Activated naive CD8-positive, alpha-beta T cell (primary cell): ENCODE results near the gene TMPRSS11E.
"Not testable (repeated sequence)": the region's sequence is repeated elsewhere in the genome, so short reads cannot be mapped to it uniquely, and the experiment has no call there.

Experiments
- H3K27ac Mint-ChIP-seq: one replicate; pipeline ENCODE4 v1.8.0; 2021; ENCODE audit warnings: mixed read lengths
- H3K27me3 Mint-ChIP-seq: one replicate; pipeline ENCODE4 v1.8.0; 2021; ENCODE audit warnings: mixed read lengths
- H3K36me3 Mint-ChIP-seq: one replicate; pipeline ENCODE4 v1.8.0; 2021; ENCODE audit warnings: mixed read lengths
- H3K4me1 Mint-ChIP-seq: one replicate; pipeline ENCODE4 v1.8.0; 2021; ENCODE audit warnings: low read depth, mixed read lengths
- H3K4me3 Mint-ChIP-seq: one replicate; pipeline ENCODE4 v1.8.0; 2021; ENCODE audit warnings: mild to moderate bottlenecking, mixed read lengths
- H3K9me3 Mint-ChIP-seq: one replicate; pipeline ENCODE4 v1.8.0; 2021; ENCODE audit warnings: low read depth, mixed read lengths

Gene TMPRSS11E, protein sequence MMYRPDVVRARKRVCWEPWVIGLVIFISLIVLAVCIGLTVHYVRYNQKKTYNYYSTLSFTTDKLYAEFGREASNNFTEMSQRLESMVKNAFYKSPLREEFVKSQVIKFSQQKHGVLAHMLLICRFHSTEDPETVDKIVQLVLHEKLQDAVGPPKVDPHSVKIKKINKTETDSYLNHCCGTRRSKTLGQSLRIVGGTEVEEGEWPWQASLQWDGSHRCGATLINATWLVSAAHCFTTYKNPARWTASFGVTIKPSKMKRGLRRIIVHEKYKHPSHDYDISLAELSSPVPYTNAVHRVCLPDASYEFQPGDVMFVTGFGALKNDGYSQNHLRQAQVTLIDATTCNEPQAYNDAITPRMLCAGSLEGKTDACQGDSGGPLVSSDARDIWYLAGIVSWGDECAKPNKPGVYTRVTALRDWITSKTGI

DNA sequence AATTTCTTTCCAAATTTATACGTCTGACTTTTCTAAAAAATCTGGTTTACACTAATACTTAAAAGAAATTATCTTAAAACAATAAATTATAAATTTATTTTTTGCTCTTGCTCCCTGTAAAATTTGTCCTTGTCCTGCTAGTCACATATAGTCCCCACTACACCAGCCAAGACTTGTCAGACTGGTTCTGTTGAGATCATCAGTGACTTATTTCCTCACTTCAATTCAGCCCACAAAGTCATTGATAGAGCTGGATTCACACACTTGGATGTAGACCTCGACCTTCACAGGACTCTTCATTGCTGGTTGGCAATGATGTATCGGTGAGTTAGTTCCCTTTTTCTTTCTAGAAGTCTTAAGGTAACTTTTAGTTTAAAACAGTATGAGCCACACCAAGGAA, at the start of gene TMPRSS11E:
Gene TMPRSS11E, plus strand, starts transcription at position 263 of the 400 bp plus-strand sequence. Its CDS starts 50 bp downstream, at position 313.
- Mint-ChIP-seq H3K27me3 (no peaks in the 10 kb centered on the region), H3K4me1 (peaks cover 45% of the 10 kb centered on the region), H3K9me3 (no peaks in the 10 kb centered on the region), H3K27ac (no peak within 1 kb of the TSS), H3K4me3 (no peak within 1 kb of the TSS), H3K36me3 (peaks cover 2% of the 10 kb centered on the region)

DNA sequence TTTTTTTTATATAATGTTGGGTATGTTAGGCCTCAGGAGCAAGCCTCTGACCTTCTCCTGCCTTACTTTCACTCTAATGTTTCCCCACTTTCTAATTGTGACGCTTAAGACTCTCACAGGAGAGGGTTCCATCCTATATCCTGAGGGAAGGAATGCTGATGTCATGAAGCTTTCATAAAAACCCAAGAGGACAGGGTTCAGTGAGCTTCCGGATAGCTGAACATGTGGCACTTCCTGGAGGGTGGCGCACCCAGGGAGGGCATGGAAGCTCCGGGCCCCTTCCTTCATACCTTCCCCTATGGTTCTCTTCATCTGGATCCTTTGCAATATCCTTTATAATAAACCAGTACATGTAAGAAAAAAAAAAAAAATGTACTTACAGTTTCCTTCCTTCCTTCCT, 48.0 kb upstream of the TMPRSS11E start:
- H3K9me3 Mint-ChIP-seq, result no peaks in the 10 kb centered on the region
- no peak overlapping the region for H3K4me3 Mint-ChIP-seq
- H3K4me1 Mint-ChIP-seq, result no peaks in the 10 kb centered on the region
- H3K27ac Mint-ChIP-seq, result no peak overlapping the region
- H3K27me3 Mint-ChIP-seq, result no peaks in the 10 kb centered on the region
- no peaks in the 10 kb centered on the region for H3K36me3 Mint-ChIP-seq

DNA sequence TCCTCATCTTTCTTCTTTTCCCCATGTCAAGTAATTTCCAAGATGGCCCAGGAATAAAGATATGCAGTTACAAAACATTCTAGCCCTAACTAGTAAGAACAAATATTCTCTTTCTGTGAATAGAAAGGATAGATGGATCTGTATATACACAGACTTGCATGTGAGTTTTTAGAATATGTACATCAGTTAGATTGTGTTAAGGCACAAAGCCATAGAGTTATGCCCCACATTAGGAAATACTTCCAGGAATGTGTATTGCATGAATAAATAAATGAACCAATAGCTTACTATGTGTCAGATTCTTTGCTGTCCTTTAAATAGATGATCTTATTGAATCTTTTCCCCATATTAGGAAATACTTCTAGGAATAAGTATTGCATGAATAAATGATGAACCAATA, 46.0 kb upstream of the TMPRSS11E start:
- Mint-ChIP-seq H3K4me1 (no peaks in the 10 kb centered on the region), H3K9me3 (no peaks in the 10 kb centered on the region), H3K4me3 (no peak overlapping the region), H3K36me3 (no peaks in the 10 kb centered on the region), H3K27ac (no peak overlapping the region), H3K27me3 (no peaks in the 10 kb centered on the region)

DNA sequence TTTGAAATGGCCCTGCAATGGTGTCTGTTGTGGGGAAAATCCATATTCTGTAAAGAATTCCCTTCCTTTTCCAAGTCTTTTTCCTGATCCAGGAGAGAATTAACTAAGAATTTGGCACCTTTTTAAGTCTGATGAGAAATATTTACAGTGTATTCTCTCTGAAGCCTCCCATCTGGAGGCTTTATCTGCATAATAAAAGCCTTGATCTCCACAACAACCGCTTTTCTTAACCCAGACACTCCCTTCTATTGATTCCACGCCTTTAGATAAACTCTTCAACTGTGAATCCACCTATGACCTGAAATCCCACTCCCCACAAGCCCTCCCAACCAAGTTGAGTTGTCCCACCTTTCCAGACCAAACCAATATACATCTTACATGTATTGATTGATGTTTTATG, 43.1 kb upstream of the TMPRSS11E start:
- H3K27me3 Mint-ChIP-seq, result no peaks in the 10 kb centered on the region
- no peaks in the 10 kb centered on the region for H3K9me3 Mint-ChIP-seq
- no peaks in the 10 kb centered on the region for H3K36me3 Mint-ChIP-seq
- no peaks in the 10 kb centered on the region for H3K4me1 Mint-ChIP-seq
- H3K4me3 Mint-ChIP-seq, result no peak overlapping the region
- H3K27ac Mint-ChIP-seq, result no peak overlapping the region

DNA sequence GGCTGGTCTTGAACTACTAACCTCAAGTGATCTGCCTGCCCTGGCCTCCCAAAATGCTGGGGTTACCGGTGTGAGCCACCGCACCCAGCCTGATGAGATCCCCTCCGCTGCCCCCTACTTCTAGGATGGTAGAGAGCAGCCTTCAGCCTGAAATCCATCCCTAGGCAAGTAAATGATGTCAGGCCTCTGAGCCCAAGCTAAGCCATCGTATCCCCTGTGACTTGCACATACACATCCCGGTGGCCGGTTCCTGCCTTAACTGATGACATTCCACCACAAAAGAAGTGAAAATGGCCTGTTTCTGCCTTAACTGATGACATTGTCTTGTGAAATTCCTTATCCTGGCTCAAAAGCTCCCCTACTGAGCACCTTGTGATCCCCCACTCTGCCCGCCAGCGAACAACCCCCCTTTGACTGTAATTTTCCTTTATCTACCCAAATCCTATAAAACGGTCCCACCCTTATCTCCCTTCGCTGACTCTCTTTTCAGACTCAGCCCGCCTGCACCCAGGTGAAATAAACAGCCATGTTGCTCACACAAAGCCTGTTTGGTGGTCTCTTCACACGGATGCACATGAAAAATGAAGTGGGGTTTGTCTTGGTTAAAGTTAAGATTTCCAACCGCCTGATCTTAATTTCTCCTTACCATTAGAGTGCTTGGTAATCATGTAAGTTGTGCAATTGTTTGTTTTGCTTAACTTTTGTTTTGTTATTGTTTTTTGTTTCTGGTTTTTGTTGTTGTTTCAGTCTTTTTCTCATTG, 41.4 kb upstream of the TMPRSS11E start:
- H3K36me3 Mint-ChIP-seq, H3K27me3 Mint-ChIP-seq, H3K4me1 Mint-ChIP-seq, H3K4me3 Mint-ChIP-seq, H3K27ac Mint-ChIP-seq, H3K9me3 Mint-ChIP-seq: not testable (repeated sequence)

DNA sequence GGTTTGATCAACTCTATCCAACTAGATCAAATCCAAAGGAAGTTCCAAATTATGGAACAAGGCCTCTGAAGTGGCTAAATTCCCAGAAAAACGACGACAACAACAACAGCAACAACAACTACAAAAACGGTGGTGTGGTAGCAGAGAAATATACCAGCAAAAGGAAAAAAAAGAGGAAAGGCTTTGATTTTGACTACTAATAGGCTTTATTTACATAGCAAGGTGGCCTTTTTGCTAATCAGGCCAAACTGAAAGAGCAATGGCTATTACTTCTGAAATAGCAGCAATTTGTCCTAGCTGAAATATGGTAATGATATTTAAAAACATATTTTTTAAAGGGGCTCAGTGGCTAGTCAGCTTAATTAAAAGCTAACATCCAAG, 40.8 kb upstream of the TMPRSS11E start:
- Mint-ChIP-seq H3K4me1 (no peaks in the 10 kb centered on the region), H3K36me3 (no peaks in the 10 kb centered on the region), H3K27ac (no peak overlapping the region), H3K27me3 (no peaks in the 10 kb centered on the region), H3K4me3 (no peak overlapping the region), H3K9me3 (no peaks in the 10 kb centered on the region)

DNA sequence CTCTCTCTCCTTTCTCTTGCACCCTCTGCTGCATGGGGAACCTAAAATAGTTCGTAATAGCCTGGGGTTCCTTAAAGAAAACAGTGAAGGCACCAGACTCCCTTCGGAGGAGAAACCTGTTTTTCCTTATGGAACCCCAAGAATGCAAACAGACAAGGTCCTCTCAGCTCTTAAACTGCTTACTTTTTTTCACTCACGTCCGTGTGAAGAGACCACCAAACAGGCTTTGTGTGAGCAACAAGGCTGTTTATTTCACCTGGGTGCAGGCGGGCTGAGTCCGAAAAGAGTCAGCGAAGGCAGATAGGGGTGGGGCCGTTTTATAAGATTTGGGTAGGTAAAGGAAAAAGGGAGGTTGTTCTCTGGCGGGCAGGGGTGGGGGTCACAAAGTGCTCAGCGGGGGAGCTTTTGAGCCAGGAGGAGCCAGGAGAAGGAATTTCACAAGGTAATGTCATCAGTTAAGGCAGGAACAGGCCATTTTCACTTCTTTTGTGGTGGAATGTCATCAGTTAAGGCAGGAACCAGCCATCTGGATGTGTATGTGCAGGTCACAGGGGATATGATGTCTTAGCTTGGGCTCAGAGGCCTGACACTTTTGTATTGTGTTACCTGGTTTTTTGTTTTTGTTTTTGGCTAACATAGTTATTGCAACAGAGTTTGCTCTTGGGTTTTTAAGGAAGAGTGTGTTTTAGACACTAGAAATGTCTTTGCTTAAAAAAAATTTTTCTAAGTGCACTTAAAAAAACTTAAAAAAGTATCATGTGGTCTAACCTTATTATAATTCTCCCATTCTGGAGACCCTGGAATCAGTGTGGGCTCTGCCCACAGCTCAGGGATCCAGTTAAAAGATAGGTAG, 40.0 kb upstream of the TMPRSS11E start:
- H3K27ac Mint-ChIP-seq, H3K4me1 Mint-ChIP-seq, H3K36me3 Mint-ChIP-seq, H3K4me3 Mint-ChIP-seq, H3K27me3 Mint-ChIP-seq, H3K9me3 Mint-ChIP-seq: not testable (repeated sequence)

DNA sequence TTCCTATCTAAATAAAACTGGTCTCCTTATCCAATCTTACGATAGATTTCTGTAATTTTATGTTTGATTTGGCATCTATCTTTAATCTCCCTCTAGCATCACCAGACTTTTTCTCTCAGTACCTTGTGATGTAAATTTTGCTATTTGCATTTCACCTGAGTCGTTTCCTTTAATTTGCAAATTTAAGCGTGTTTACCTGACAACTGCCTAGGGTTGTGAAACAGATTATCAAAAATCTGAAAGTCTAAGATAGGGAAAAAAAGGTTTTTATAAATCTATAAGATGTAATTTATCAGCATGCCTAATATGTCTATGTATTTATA, 39.4 kb upstream of the TMPRSS11E start:
- Mint-ChIP-seq H3K27ac (no peak overlapping the region), H3K4me3 (no peak overlapping the region), H3K27me3 (no peaks in the 10 kb centered on the region), H3K36me3 (no peaks in the 10 kb centered on the region), H3K9me3 (no peaks in the 10 kb centered on the region), H3K4me1 (no peaks in the 10 kb centered on the region)

DNA sequence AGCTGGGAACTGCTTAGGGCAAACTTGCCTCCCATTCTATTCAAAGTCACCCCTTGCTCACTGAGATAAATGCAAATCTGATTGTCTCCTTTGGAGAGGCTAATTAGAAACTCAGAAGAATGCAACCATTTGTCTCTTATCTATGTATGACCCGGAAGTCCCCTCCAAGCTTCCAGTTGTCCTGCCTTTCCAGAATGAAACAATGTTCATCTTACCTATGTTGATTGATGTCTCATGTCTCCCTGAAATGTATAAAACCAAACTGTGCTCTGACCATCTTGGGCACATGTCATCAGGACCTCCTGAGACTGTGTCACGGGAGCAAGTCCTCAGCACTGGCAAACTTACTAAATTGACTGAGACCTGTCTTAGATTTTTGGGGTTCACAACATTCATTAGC, 37.1 kb upstream of the TMPRSS11E start:
- H3K36me3 Mint-ChIP-seq, result no peaks in the 10 kb centered on the region
- H3K27me3 Mint-ChIP-seq, result no peaks in the 10 kb centered on the region
- H3K4me1 Mint-ChIP-seq, result no peaks in the 10 kb centered on the region
- no peak overlapping the region for H3K4me3 Mint-ChIP-seq
- H3K9me3 Mint-ChIP-seq, result no peaks in the 10 kb centered on the region
- H3K27ac Mint-ChIP-seq, result no peak overlapping the region

DNA sequence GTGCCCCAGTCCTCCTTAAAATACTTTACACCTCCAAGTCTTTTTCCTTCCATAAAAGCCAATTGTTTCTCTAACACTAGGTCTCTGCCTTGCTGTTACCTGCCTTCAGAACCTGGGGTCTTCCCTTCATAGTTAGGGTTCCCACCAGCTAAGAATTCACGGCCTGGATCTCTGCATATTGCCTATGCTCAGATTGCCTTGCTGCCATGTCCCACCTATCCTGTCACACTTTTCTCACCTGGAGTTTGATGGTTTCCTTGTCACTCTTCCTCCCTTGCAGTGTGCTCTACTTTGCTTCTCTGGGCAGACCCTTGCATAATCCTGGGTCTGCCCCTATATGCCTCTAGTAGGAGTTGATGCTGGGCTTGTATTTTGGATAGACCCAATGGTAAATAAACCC, 36.6 kb upstream of the TMPRSS11E start:
- no peaks in the 10 kb centered on the region for H3K27me3 Mint-ChIP-seq
- no peaks in the 10 kb centered on the region for H3K36me3 Mint-ChIP-seq
- H3K9me3 Mint-ChIP-seq, result no peaks in the 10 kb centered on the region
- no peaks in the 10 kb centered on the region for H3K4me1 Mint-ChIP-seq
- no peak overlapping the region for H3K4me3 Mint-ChIP-seq
- H3K27ac Mint-ChIP-seq, result no peak overlapping the region

DNA sequence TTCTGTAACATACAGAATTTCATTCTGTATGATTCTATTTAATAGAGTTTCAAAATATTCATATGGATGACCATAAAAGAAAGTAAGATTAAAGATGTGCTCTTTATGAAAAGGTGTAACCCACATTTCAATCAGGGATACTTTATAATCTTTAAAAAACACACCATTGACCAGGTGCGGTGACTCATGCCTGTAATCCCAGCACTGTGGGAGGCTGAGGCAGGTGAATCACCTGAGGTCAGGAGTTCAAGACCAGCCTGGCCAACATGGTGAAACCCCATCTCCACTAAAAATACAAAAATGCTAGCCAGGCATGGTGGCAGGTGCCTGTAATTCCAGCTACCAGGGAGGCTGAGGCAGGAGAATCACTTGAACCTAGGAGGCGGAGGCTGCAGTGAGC, 35.2 kb upstream of the TMPRSS11E start:
- not testable (repeated sequence) for H3K4me1 Mint-ChIP-seq, H3K36me3 Mint-ChIP-seq, H3K9me3 Mint-ChIP-seq, H3K27ac Mint-ChIP-seq, H3K27me3 Mint-ChIP-seq, H3K4me3 Mint-ChIP-seq

DNA sequence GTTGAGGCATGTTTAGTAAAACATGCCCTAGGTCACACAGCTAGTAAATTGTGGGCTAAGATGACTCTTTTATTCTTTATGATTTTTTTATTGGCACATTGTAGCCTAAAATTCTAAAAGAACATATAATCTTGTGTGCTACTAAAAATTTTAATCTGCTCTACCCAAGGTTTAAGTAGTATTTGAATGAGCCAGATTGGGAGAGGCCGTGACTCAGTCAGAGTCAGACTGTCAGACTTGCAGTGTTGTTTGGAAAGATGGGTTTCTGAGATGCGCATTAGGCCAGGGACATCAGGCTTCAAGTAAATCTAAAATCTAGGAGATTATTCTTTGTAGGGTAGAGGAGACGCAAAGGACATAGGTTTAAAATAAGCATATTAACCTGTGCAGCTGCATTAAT, 30.7 kb upstream of the TMPRSS11E start:
- no peak overlapping the region for H3K4me3 Mint-ChIP-seq
- H3K9me3 Mint-ChIP-seq, result no peaks in the 10 kb centered on the region
- H3K4me1 Mint-ChIP-seq, result no peaks in the 10 kb centered on the region
- H3K36me3 Mint-ChIP-seq, result peaks cover 3% of the 10 kb centered on the region
- no peaks in the 10 kb centered on the region for H3K27me3 Mint-ChIP-seq
- H3K27ac Mint-ChIP-seq, result no peak overlapping the region

DNA sequence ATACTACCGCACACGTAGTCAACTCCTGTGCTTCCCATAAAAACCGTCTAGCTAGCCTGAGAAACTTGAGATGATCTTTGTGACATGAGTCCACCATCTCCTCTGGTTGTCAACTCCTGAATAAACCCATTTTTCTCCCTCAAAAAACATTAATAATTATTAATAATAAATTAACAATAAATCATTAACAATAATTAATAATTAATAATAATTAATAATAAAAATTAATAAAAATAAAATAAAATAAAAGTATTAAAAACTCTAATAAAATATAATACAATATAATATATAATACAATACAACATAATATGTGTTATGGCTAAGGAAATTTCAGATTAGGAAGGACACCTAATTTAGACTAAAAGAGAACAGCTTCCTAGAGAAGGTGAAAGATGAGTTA, 20.7 kb upstream of the TMPRSS11E start:
- peaks cover 5% of the 10 kb centered on the region for H3K4me1 Mint-ChIP-seq

DNA sequence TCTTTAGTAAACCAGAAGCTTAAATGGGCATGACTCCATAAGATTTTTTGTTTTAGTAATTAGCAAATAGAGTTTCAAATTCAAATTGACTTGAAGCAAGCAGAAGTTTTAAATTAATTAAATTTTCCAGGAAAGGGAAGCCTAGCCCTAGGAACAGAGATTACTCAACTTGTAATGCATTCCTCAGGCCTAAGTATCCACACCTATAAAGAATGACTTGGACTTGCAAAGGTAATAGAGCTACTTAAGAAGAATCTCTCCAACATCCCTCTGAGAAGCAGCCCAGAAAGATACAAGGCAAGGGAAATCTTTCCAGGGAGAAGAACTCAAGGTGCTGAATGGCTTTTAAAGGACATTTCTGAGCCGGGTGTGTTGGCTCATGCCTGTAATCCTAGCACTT, 16.9 kb upstream of the TMPRSS11E start:
- Mint-ChIP-seq H3K4me1 (peaks cover 17% of the 10 kb centered on the region), H3K9me3 (no peaks in the 10 kb centered on the region), H3K27ac (no peak overlapping the region), H3K4me3 (no peak overlapping the region), H3K36me3 (no peaks in the 10 kb centered on the region), H3K27me3 (no peaks in the 10 kb centered on the region)

More for the DNA sequence above, 20.7 kb upstream of the TMPRSS11E start:
- Mint-ChIP-seq H3K4me3 (no peak overlapping the region), H3K27ac (no peak overlapping the region), H3K36me3 (no peaks in the 10 kb centered on the region), H3K27me3 (no peaks in the 10 kb centered on the region), H3K9me3 (peaks cover 6% of the 10 kb centered on the region)

DNA sequence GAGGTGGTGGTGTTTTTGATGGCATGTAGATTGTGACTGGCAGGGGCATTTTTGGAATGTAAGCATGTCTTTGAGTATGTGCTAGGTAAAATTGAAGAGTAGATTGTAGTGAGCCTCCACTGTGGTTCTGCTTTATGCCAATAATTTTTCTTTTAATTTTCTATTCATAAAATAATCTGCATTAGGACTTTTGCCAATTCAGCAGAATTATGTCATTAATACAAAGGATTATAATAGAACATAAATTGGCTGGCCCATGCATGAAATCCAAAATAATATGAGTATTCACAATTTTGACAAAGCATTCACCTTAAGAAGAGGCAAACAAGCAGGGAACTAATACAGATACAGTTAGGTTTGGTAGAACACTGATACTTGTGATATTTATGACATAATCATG, 14.9 kb upstream of the TMPRSS11E start:
- H3K27ac Mint-ChIP-seq, result no peak overlapping the region
- H3K4me3 Mint-ChIP-seq, result no peak overlapping the region
- peaks cover 33% of the 10 kb centered on the region for H3K4me1 Mint-ChIP-seq
- no peaks in the 10 kb centered on the region for H3K9me3 Mint-ChIP-seq
- no peaks in the 10 kb centered on the region for H3K36me3 Mint-ChIP-seq
- H3K27me3 Mint-ChIP-seq, result no peaks in the 10 kb centered on the region
